Hematopoietic multipotent progenitor cell treated with erythropoietin and hydrocortisone succinate and interleukin-3 and kit ligand, for 6 days (in vitro differentiated cells): ENCODE measurements around the gene TMEM263.
"Not testable (repeated sequence)": the region's sequence is repeated elsewhere in the genome, so short reads cannot be mapped to it uniquely, and the experiment has no call there.

ENCODE experiments used
- DNase-seq: peaks from one replicate; pipeline ENCODE4 v3.0.0-alpha.2; 2015

Gene TMEM263

GRCh38 chr12:106986625-106987389 lies 31.1 kb downstream of the TMEM263 start, which contains the start of gene MTERF2:
Gene MTERF2, minus strand, starts transcription at chr12:106987146. Its CDS starts 8,432 bp downstream, at chr12:106978714.
- peak; percentile 96 for DNase-seq

GRCh38 chr12:106987846-106988245 lies 32.1 kb downstream of the TMEM263 start:
- DNase-seq = no peak

- no peak for DNase-seq
Observed at GRCh38 chr12:106994579-106995220, 39.0 kb downstream of the TMEM263 start.

- not testable (repeated sequence) for DNase-seq
Observed at GRCh38 chr12:106996102-106996501, 40.4 kb downstream of the TMEM263 start.

- no peak for DNase-seq
Observed at GRCh38 chr12:106997916-106998315, 42.2 kb downstream of the TMEM263 start.

- DNase-seq = no peak
Observed at GRCh38 chr12:106999446-106999845, 43.7 kb downstream of the TMEM263 start.

GRCh38 chr12:107002665-107003064 lies 47.0 kb downstream of the TMEM263 start:
- DNase-seq = not testable (repeated sequence)

- no peak for DNase-seq
Observed at GRCh38 chr12:107007411-107007810, 51.7 kb downstream of the TMEM263 start.

GRCh38 chr12:107011519-107011918 lies 55.8 kb downstream of the TMEM263 start:
- DNase-seq = peak; percentile 7

- no peak for DNase-seq
Observed at GRCh38 chr12:107012736-107013425, 57.2 kb downstream of the TMEM263 start.

GRCh38 chr12:107014055-107014454 lies 58.3 kb downstream of the TMEM263 start:
- DNase-seq = peak; percentile 14

GRCh38 chr12:107017042-107017441 lies 61.3 kb downstream of the TMEM263 start:
- DNase-seq = no peak

GRCh38 chr12:107019546-107019945 lies 63.8 kb downstream of the TMEM263 start:
- no peak for DNase-seq
